Hepatic stellate cell (primary cell): ENCODE data around the gene ARHGAP20.

Source experiments
- DNase-seq: peaks from one replicate; pipeline ENCODE4 v3.0.0; 2011; ENCODE audit warnings: low spot score

Gene ARHGAP20

DNA sequence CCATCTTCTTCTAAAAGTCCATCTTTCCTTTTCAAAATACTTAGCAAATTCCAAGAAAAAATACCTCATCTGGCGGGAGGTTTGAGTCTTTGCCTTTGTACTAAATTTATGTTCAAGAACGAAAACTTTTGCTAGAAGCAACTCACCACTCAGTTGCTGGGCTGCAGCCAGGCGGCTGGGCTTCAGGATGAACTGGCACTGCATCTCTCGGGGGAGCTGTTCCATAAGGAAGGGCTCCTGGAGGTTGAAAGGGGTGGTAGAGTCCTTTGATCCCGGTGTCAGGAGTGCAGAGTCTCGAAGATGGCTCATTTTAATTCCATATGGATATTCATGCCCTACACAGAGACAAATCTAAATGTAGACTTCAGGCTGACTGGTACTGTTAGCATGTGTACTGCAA is 105.8 kb downstream of the ARHGAP20 start:
- DNase-seq, result no peak

DNA sequence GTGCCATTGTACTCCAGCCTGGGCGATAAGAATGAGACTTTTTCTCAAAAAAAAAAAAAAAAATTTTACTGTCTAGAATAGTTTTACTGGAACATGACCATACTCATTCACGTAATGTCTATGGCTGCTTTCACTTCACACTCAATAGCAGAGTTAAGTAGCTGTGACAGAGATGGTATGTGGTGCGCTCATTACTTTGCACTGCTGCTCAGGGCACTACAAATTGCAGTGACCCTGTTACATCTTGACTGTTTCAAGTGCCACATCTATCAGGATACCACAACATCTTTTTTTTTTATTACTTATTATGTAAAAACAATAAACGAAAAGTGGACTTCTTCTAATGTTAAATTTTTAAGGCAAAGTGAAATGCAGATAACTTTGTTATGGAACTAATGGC is 110.3 kb downstream of the ARHGAP20 start:
- DNase-seq, result no peak

DNA sequence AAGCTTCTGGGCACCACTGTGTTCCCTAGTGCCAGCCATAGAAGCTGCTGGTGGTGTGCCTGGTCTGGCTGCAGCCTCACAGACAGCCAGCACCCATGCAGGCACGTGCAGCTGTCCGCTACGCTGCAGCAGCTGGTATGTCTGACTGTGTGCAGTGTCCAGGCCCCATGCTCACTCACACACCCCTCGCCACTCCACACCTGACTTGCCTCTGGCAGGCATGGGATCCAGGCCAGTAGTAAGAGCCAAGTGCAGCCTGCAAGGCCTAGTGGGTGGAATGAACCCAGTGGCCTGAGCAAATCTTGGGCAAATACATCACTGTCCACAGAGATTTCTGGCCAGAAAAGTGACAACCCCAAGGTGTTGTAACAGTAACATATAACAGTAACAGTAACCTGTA is 111.9 kb downstream of the ARHGAP20 start:
- no peak for DNase-seq

DNA sequence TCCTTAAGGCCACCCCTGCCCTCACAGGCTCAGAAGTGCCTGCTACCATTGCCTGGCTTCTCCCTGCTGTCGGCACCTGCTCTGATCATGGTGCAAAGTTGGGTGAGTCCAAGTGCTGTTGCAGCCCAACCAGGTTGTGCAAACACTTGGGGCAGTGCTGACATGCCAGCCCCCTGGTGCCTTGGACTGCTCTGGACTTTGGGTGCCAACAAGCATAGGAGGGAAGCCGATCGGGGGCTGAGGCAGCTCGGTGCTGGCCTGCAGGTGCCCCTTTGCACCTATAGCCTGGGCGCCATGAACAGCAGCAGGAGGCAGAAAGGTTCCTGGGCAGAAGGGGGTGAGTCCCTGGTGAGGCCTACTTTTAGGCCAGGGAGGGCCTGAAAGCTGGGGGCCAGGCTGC is 113.0 kb downstream of the ARHGAP20 start:
- no peak for DNase-seq

DNA sequence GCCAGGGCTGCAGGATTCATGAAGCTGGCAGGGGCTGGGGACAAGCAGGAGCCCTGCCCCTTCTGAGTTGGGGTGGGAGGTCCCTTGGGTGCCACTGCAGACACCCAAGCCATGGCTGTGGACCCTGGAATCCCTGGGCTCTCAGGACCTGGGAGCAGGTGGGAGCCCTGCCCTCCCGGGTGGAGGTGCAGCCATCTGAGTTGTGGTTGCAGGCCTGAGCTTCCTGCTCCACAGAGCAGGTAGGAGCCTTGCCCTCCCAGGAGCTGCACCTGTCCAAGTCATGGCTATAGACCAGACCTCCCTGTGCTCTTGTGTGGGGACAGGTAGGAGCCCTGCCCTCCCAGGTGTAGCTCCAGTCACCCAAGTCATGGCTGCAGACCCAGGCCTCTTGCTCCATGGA is 113.5 kb downstream of the ARHGAP20 start:
- DNase-seq, result no peak

DNA sequence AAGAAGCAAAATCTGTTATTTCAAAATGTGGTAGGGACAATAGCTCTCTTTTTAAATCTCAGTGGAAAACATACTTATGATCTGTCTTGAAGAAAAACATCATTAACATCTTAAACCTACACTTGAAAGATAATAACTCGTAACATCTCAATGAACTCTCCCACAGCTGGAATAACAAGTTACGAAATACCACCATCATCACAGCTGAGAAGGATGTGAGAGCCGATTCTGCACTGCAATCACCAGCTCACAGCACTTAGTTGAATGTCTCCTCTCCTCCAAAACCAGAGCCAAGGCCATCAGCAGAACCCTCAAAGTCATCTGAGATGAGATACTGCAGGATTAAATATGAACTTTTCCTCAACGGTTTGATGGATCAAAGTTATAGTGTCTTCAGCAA is 124.3 kb downstream of the ARHGAP20 start:
- DNase-seq, result no peak

DNA sequence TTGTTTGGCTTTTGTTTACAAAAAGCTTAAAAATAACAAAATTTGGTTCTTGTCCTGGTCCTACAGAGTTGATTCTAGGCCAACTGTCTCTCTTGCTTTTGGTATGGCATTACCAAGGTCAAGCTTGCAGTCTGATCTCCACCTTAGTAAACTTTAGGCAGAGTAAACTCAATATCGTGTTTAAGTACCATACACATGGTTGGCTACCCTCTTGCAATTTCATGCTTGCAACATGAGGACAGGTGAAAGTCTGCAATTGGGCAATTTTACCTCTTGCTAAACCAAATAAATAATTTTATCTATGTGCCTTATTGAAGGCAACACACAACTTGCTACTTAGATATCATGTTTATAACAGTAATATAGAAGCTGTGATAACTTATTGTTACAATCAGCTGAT is 125.1 kb downstream of the ARHGAP20 start:
- DNase-seq, result no peak

DNA sequence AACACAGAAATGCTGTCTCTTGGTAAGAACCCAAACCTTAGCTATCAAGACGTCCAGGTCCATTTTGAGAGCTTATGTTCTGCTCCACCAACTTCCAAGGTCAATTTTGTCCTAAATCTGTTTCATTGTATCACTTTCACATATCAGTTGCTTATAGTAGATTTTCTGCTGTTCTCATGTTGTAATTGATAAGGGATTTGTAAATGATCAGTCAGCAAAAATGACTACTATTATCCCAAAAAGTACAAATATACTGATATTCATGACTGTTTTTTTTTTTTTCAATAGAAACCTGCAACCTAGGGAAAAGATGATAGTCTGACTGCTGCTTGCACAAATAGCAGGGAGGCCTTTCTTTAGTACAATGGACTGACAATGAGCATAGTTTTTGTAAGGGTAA is 128.1 kb downstream of the ARHGAP20 start:
- DNase-seq, result no peak

DNA sequence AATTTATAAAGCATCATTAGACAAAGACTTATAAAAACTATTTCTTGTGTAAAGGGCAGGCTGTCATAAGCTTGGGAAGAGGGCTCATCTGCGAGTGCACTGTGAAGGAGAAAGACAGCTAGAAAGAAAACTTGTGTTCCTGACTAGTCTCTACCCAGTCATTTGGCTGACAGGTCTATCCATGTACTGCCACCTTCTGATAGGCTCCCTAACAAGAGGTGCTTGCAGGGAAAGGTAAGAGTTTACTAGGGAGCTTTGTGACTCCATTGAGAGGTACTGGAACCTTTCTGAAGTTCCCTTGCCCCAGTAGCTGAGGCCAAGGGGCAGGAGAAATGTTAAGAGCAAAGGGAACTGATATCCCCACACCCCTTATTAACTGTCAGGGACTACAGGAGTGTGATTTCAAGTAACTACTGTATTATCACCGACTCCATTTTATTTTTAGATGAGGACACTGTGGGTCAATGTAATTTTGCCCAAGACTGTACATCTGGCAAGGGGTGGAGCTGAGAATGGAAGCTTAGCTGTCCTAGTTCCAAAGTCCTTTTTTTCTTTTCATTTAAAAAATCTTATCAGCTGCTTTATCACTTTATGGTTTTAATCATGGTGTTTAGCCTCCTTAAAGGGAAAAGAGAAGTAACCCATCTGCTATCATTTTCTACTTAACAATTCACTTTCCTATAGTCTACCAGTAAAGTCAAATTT is 129.4 kb downstream of the ARHGAP20 start:
- no peak for DNase-seq

DNA sequence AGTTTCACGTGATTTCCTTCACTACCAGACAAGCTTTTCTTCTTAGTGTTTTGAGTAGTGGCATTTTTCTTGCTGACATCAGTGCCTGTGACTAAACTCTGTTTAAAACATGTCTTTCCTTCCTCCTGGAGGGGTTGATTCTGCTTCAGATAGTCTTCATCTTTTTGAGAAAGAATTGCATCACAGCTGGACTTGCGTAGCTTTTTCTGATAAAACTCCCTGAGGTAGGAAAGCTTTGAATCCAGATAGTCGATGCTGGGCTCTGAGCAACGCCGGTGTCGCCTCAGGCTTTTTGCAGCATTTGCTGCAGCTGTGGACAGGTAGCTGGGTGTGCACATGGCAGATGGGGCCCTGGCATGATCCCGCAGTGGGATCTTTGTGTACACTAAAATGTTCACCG is 131.7 kb downstream of the ARHGAP20 start:
- no peak for DNase-seq

DNA sequence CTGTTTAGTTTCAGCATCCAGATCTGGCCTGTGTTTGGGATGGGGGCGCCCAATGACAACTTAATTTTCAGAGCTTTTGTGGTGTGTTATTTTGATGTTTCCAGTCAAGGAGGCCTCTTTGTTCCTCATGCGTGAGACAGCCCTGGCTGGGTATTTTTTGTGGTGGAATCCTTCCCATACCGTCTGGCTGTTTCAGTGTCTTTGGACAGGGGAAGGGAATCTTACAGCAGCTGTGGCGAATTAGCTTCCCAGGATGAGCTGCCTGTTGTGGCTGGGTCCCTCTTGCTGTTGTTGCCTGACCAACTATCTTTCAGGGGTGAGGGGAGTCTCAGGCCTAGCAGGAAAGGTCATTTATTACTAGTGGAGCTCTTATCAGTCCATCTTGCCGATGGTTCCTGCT is 138.8 kb downstream of the ARHGAP20 start:
- no peak for DNase-seq

DNA sequence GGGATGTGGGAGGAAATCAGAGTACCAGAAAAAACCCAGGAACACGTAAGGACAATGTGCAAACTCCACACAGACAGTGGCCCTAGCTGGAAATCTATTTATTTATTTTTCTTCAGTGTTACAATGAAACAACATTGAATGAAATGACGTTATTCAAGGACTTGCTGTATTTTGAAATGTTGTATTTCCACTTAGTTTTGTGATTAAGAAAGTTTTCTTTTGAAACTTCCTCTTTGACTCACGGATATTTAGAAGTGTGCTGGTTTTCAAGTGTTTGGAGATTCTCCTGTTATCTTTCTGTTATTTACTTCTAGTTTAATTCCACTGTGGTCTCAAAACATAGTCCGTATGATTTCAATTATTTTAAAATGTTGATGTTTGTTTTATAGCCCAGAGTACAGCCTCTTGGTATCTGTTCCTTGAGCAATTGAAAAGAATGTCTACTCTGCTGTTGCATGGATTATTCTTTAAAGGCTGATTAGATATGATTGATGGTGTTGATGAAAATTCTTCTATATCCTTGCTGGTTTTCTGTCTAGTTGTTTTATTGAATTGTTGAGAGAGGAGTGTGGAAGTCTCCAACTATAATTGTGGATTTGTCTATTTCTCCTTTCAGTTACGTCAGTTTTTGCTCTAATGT is 141.0 kb downstream of the ARHGAP20 start:
- no peak for DNase-seq

DNA sequence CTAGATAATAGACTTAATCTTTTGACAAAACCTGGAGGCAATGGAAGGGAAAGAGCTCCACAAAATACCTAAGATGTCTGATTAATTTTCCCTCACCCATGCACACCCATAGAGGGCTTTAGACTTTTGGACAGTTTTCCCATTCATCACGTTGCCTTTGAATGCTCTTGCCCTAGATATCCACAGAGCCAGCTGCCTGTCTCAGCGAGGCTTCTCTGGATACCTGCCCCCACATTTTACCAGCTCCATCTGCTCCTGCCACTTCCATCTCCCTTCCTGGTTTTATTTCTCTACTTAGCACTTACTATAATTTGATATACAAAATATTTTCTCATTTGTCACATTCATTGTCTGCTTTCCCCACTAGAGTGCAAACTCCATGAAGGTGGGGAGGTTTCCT is 145.7 kb downstream of the ARHGAP20 start:
- DNase-seq, result no peak

DNA sequence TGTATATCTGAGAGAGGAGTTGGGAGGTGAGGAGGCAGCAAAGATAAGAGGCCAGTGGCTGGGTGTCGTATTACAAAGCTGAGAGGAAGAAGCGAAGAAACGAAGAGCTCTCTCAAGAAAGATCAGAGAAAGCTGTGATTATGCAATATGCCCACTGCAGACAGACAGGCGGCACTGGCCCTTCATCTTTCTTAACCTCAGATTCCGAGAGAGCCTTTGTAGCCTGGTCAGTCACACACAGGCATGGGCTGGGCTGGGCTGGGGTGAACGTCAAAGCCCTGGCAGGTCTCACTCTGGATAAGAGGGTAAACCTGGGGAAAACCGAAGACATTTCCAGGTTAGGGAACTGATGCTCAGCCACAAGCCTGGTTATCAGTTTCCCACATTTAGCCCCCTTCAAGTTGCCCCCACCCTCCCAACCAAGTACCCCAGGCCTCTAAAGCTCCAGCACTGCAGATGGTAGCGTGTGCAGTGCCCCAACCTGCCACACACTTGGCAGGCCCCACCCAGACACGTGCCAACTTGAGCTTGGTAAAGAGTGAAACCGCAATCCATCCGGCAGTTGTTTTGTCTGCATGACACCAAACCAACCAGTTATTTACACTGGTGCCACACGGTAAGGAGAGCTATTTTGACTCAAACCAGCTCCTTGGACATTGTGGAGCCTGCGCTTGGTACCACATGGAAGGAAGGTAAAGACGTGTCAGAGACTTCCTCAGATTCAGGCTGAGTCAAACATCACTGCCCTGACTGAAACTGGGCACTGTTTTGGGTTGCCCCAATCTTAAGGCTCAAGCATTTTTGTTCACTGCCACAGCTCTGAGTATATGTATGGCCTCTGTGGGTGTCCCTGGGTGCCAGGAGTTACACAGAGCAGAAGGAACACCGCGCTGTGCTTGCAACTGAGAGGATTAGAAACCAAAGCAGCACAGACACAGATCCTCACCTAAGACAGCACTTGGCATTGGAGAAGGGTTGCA is 146.6 kb downstream of the ARHGAP20 start:
- DNase-seq, result no peak

DNA sequence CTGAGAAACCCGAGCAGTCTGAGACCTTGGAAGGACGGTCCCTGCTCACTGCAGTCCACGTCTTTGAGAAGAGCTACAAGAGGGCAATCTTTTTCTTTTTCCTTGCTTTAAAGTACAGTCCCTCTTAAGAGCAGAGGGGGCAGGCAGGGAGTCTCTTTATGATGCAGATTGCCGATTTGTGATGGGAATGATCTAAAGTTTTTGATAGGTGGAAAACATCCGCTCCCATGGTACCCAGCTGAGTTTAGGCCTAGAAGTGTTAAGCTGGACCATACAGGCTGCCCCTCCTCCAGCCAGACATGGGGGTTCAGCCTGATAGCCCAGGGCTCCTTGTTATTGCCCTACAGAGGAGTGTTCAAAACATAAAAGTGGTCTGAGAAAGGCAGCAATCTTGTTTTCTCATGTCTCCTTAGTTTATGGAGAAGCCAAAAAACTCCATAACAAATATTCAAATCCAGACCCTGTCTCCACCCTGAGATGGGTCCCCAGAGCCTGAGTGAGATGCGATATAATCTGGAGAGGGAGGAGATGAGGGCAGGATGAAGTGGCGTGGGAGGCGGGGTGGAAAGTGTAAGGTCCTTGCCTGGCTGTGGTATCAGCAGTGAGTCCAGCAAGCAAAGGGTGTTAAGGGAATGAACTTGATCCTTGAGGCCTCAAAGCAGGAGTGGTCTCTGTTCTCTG is 147.4 kb downstream of the ARHGAP20 start:
- DNase-seq, result no peak

DNA sequence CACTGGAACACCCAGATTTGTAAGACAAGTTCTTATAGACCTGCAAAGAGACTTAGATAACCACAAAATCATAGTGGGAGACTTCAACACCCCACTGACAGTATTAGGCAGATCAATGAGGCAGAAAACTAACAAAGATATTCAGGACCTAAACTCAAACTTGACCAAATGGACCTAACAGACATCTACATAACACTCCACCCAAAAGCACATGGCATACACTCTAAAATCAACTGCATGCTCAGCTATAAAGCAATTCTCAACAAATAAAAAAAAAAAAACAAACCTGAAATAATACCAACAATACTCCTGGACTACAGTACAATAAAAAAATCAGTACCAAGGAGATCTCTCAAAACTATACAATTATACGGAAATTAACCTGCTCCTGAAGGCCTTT is 167.5 kb downstream of the ARHGAP20 start:
- DNase-seq, result no peak

DNA sequence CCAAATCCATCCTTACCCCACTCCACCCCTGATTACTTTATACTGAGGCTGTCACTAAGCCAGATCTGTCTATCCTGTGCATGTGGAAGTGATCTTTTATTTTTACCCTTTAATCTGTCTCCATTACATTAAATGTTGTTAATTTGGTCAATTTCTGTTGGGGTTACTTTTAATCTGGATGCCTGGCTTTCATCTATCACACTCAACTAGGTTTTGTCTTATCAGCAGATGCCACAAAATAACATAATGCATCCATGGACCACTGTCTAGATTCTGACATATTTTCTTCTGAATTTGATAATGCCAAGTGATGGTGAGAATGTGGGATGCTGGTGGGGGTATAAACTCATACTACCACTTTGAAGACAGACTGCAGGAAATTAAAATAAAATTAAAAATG is 174.1 kb downstream of the ARHGAP20 start:
- DNase-seq, result no peak

DNA sequence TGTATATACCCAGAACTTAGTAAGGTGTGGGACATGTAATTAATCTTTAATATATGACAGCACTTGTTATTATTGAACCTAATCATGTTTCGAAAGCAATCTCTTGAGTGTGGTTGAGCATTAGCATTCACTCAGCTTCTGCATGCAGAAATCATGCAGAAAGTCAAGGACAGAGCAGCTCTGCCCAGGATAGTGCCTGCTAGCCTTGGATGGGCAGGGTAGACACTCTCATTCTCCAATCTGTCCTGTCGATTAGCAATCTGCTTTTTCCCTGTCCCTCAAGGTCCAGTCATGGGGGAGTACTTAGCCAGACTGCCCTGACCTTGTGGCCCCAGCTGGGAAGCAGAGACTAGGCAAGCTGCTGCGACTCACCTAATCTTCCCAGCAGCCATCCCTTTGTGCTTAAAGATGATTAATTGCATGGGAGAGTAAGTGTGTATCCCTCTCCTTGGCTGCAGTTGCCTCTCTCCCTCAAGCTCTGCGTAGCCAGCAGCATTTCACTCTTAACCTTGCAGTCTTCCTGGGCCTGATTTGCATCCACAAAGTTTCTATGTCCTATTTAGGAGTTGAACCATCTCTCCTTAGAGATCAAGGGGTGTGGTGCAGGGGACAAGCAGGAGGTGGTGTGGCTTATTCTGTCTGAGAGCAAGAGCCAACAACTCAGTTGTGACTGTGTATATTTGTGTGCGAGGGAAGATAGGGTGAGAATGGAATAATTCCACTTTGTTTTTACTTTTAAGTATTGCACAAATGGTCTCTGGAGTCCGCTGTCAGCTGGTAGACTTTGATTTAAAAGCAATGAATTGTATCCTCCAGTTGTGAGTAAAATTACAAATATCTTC is 181.1 kb downstream of the ARHGAP20 start:
- DNase-seq, result no peak

DNA sequence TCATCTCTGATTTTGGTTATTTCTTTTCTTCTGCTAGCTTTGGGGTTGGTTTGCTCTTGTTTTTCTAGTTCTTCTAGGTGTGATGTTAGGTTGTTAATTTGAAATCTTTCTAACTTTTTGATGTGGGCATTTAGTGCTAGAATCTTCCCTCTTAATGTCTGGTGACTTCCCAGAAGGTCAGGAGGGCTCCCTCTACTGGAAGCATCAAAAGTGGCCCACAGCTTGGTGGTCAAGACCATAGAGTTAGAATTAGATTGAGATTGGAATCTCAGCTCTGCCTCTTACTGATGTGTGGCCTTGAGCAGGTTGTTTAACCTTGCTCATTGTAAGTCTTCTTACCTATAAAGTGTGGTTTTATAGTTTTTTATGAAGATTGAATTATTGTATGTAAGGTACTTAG is 183.2 kb downstream of the ARHGAP20 start:
- DNase-seq, result no peak

DNA sequence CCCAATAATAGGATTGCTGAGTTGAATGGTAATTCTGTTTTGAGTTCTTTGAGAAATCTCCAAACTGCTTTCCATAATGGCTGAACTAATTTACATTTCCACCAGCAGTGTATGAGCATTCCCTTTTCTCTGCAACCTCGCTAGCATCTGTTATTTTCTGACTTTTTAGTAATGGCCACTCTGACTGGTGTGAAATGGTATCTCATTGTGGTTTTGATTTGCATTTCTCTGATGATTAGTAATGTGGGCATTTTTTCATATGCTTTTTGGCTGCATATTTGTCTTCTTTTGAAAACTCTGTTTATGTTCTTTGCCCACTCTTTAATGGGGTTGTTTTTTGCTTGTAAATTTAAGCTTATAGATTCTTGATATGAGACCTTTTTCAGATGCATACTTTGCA is 185.1 kb downstream of the ARHGAP20 start:
- no peak for DNase-seq
